Activated CD8-positive, alpha-beta T cell treated with anti-CD3 and anti-CD28 coated beads, Interleukin-2, amount 10 ng/mL, durations not matched to agents 7 days and 5 days (primary cell): ENCODE measurements around the gene HMOX2. TPM values are rescaled to one million over a fixed set of nuclear protein-coding genes. Genes with fewer than 3 reads are reported as not detected.

ENCODE experiments used
- ATAC-seq: fragments of 150-1000 bp; cut with Tn5 transposase; one replicate; pipeline ENCODE4 v1.10.0; 2021; ENCODE audit warnings: moderate library complexity
- CTCF ChIA-PET: fragments of 350-600 bp; sonication (Branson Sonifier 250); formaldehyde crosslinking; loops from one replicate; lab custom pipeline; 2021; ENCODE audit warnings: antibody characterized with exemption; lab: Charles Lee
- POLR2A ChIA-PET: fragments of 350-600 bp; sonication (Branson Sonifier 250); formaldehyde crosslinking; loops from one replicate; lab custom pipeline; 2021; ENCODE audit warnings: antibody characterized with exemption; lab: Charles Lee
- DNase-seq: peaks from one replicate; pipeline ENCODE4 v3.0.0-alpha.2; 2020
- H3K27ac Mint-ChIP-seq: one replicate; pipeline ENCODE4 v1.8.0; 2021; ENCODE audit warnings: mild to moderate bottlenecking, mixed read lengths
- H3K27me3 Mint-ChIP-seq: one replicate; pipeline ENCODE4 v1.8.0; 2021; ENCODE audit warnings: low read depth, mixed read lengths
- H3K36me3 Mint-ChIP-seq: one replicate; pipeline ENCODE4 v1.8.0; 2021; ENCODE audit warnings: low read depth, mixed read lengths
- H3K4me1 Mint-ChIP-seq: one replicate; pipeline ENCODE4 v1.8.0; 2021; ENCODE audit warnings: low read depth, mixed read lengths
- H3K4me3 Mint-ChIP-seq: one replicate; pipeline ENCODE4 v1.8.0; 2021; ENCODE audit warnings: mild to moderate bottlenecking, mixed read lengths
- H3K9me3 Mint-ChIP-seq: one replicate; pipeline ENCODE4 v1.8.0; 2022; ENCODE audit warnings: mixed read lengths; ENCODE audit not compliant: insufficient read depth
- total RNA-seq, 2 experiments: library from RNA; stranded (reverse); gene quantifications; one replicate each; pipeline ENCODE4 v1.2.3, GENCODE V29; 2021

The HMOX2 gene
- total RNA-seq, 2 experiments from 2014 or later: 92.6 to 97.4 TPM

- Mint-ChIP-seq H3K27me3 (no peaks in the 10 kb centered on the region), H3K36me3 (peaks cover 36% of the 10 kb centered on the region), H3K9me3 (no peaks in the 10 kb centered on the region), H3K4me1 (peaks cover 29% of the 10 kb centered on the region), H3K27ac (no peak overlapping the region), H3K4me3 (no peak overlapping the region)
- DNase-seq (no peak), ATAC-seq (no peak)
- ChIA-PET CTCF (no interaction called here), POLR2A (interaction anchor here (0.6 to 0.8 kb wide), 3 partner anchors 13 to 160 kb away, joined by 3 read pairs; no protein-coding TSS in a partner anchor)
Measured at GRCh38 chr16:4467916-4468315, 8.3 kb upstream of the HMOX2 start.

- Mint-ChIP-seq H3K9me3 (no peaks in the 10 kb centered on the region), H3K27me3 (no peaks in the 10 kb centered on the region), H3K27ac (no peak overlapping the region), H3K4me3 (no peak overlapping the region), H3K36me3 (peaks cover 36% of the 10 kb centered on the region), H3K4me1 (peaks cover 34% of the 10 kb centered on the region)
- ChIA-PET POLR2A (no interaction called here), CTCF (no interaction called here)
- DNase-seq (no peak), ATAC-seq (no peak)
Measured at GRCh38 chr16:4468972-4469371, 7.2 kb upstream of the HMOX2 start.

- peaks cover 27% of the 10 kb centered on the region for H3K4me1 Mint-ChIP-seq
- POLR2A ChIA-PET: interaction anchor here (0.6 to 1.3 kb wide), 3 partner anchors 34 to 55 kb away, joined by 4 to 5 read pairs (median 4); partner anchors contain the start of gene CORO7
- H3K36me3 Mint-ChIP-seq: peaks cover 20% of the 10 kb centered on the region
- H3K4me3 Mint-ChIP-seq: no peak overlapping the region
- H3K27ac Mint-ChIP-seq: no peak overlapping the region
- DNase-seq (no peak), ATAC-seq (no peak)
- no peaks in the 10 kb centered on the region for H3K27me3 Mint-ChIP-seq
- CTCF ChIA-PET: interaction anchor here (12.2 kb wide), 1 partner anchor 33 kb away, joined by 173 read pairs; no protein-coding TSS in a partner anchor
- H3K9me3 Mint-ChIP-seq: no peaks in the 10 kb centered on the region
Measured at GRCh38 chr16:4471869-4472268, 4.3 kb upstream of the HMOX2 start.

- DNase-seq (no peak), ATAC-seq (no peak)
- POLR2A ChIA-PET: interaction anchor here (0.5 to 1.3 kb wide), 3 partner anchors 10 to 59 kb away, joined by 3 to 5 read pairs (median 4); no protein-coding TSS in a partner anchor
- H3K36me3 Mint-ChIP-seq: peaks cover 23% of the 10 kb centered on the region
- peak overlapping the region; percentile 76 for H3K4me3 Mint-ChIP-seq
- CTCF ChIA-PET: interaction anchor here (0.8 to 12.2 kb wide), 3 partner anchors 32 to 114 kb away, joined by 3 to 173 read pairs (median 4); no protein-coding TSS in a partner anchor
- peak overlapping the region; percentile 88 for H3K27ac Mint-ChIP-seq
- no peaks in the 10 kb centered on the region for H3K9me3 Mint-ChIP-seq
- H3K27me3 Mint-ChIP-seq: no peaks in the 10 kb centered on the region
- H3K4me1 Mint-ChIP-seq: peaks cover 31% of the 10 kb centered on the region
Measured at GRCh38 chr16:4472880-4473279, 3.3 kb upstream of the HMOX2 start.

GRCh38 chr16:4474192-4474961, 1.8 kb upstream of the HMOX2 start, which contains the start of gene NMRAL1:
NMRAL1 (minus strand) TSS chr16:4474625; CDS start chr16:4474132, 493 bp downstream.
- H3K4me1 Mint-ChIP-seq: peaks cover 42% of the 10 kb centered on the region
- POLR2A ChIA-PET: interaction anchor here (1.2 to 4.3 kb wide), 10 partner anchors 8 to 141 kb away, joined by 3 to 31 read pairs (median 8); no protein-coding TSS in a partner anchor
- H3K27me3 Mint-ChIP-seq: no peaks in the 10 kb centered on the region
- H3K36me3 Mint-ChIP-seq: peaks cover 25% of the 10 kb centered on the region
- DNase-seq (peak; percentile 95), ATAC-seq (peak; percentile 74)
- no peaks in the 10 kb centered on the region for H3K9me3 Mint-ChIP-seq
- H3K27ac Mint-ChIP-seq: peak within 1 kb of the TSS; percentile 88
- CTCF ChIA-PET: interaction anchor here (3.9 to 12.2 kb wide), 2 partner anchors 12 to 30 kb away, joined by 47 to 173 read pairs; no protein-coding TSS in a partner anchor
- H3K4me3 Mint-ChIP-seq: peak within 1 kb of the TSS; percentile 92

GRCh38 chr16:4477966-4478365, 1.8 kb downstream of the HMOX2 start:
- H3K9me3 Mint-ChIP-seq: no peaks in the 10 kb centered on the region
- peaks cover 31% of the 10 kb centered on the region for H3K36me3 Mint-ChIP-seq
- POLR2A ChIA-PET: interaction anchor here (0.6 to 4.3 kb wide), 7 partner anchors 9 to 194 kb away, joined by 3 to 31 read pairs (median 5); no protein-coding TSS in a partner anchor
- peaks cover 54% of the 10 kb centered on the region for H3K4me1 Mint-ChIP-seq
- ATAC-seq (no peak), DNase-seq (peak; percentile 42)
- H3K27ac Mint-ChIP-seq: peak overlapping the region; percentile 84
- H3K27me3 Mint-ChIP-seq: no peaks in the 10 kb centered on the region
- CTCF ChIA-PET: interaction anchor here (0.7 to 12.2 kb wide), 16 partner anchors 8 to 1222 kb away, joined by 3 to 173 read pairs (median 5); no protein-coding TSS in a partner anchor
- peak overlapping the region; percentile 92 for H3K4me3 Mint-ChIP-seq

GRCh38 chr16:4481526-4481925, 5.3 kb downstream of the HMOX2 start:
- Mint-ChIP-seq H3K9me3 (no peaks in the 10 kb centered on the region), H3K4me3 (no peak overlapping the region), H3K27ac (peak overlapping the region; percentile 83), H3K4me1 (peaks cover 52% of the 10 kb centered on the region), H3K36me3 (peaks cover 48% of the 10 kb centered on the region), H3K27me3 (no peaks in the 10 kb centered on the region)
- POLR2A ChIA-PET: interaction anchor here (0.7 kb wide), 1 partner anchor 14 kb away, joined by 3 read pairs; no protein-coding TSS in a partner anchor
- ATAC-seq (no peak), DNase-seq (no peak)
- CTCF ChIA-PET: interaction anchor here (0.5 to 12.2 kb wide), 2 partner anchors 16 to 23 kb away, joined by 3 to 173 read pairs; no protein-coding TSS in a partner anchor

GRCh38 chr16:4481963-4482362, 5.8 kb downstream of the HMOX2 start:
- Mint-ChIP-seq H3K4me3 (no peak overlapping the region), H3K27ac (peak overlapping the region; percentile 83)
- CTCF ChIA-PET: interaction anchor here (0.5 to 12.2 kb wide), 2 partner anchors 16 to 23 kb away, joined by 3 to 173 read pairs; no protein-coding TSS in a partner anchor

GRCh38 chr16:4486126-4486893, 10.1 kb downstream of the HMOX2 start:
- ChIA-PET CTCF (interaction anchor here (0.7 to 4.6 kb wide), 4 partner anchors 10 to 62 kb away, joined by 3 to 47 read pairs (median 22); partner anchors contain the start of gene HMOX2), POLR2A (interaction anchor here (1.0 to 3.2 kb wide), 5 partner anchors 10 to 20 kb away, joined by 3 to 31 read pairs (median 7); partner anchors contain the start of gene HMOX2)
- no peak for ATAC-seq
- H3K4me3 Mint-ChIP-seq: no peak overlapping the region
- no peaks in the 10 kb centered on the region for H3K9me3 Mint-ChIP-seq
- DNase-seq: no peak
- no peaks in the 10 kb centered on the region for H3K27me3 Mint-ChIP-seq
- H3K36me3 Mint-ChIP-seq: peaks cover 65% of the 10 kb centered on the region
- H3K27ac Mint-ChIP-seq: peak overlapping the region; percentile 92
- H3K4me1 Mint-ChIP-seq: peaks cover 76% of the 10 kb centered on the region

More at GRCh38 chr16:4481963-4482362, 5.8 kb downstream of the HMOX2 start:
- POLR2A ChIA-PET: no interaction called here
- Mint-ChIP-seq H3K27me3 (no peaks in the 10 kb centered on the region), H3K4me1 (peaks cover 57% of the 10 kb centered on the region), H3K9me3 (no peaks in the 10 kb centered on the region), H3K36me3 (peaks cover 52% of the 10 kb centered on the region)
- DNase-seq (no peak), ATAC-seq (no peak)

- peaks cover 63% of the 10 kb centered on the region for H3K36me3 Mint-ChIP-seq
- CTCF ChIA-PET: interaction anchor here (0.7 to 4.6 kb wide), 6 partner anchors 11 to 128 kb away, joined by 3 to 47 read pairs (median 12); partner anchors contain the start of gene HMOX2
- H3K9me3 Mint-ChIP-seq: no peaks in the 10 kb centered on the region
- POLR2A ChIA-PET: interaction anchor here (0.7 to 3.2 kb wide), 5 partner anchors 11 to 22 kb away, joined by 3 to 31 read pairs (median 9); partner anchors contain the start of gene HMOX2
- peaks cover 62% of the 10 kb centered on the region for H3K4me1 Mint-ChIP-seq
- peak overlapping the region; percentile 92 for H3K27ac Mint-ChIP-seq
- DNase-seq: peak; percentile 35
- peak overlapping the region; percentile 64 for H3K4me3 Mint-ChIP-seq
- peak; percentile 68 for ATAC-seq
- H3K27me3 Mint-ChIP-seq: no peaks in the 10 kb centered on the region
Measured at GRCh38 chr16:4487955-4488498, 11.8 kb downstream of the HMOX2 start.
